ENCODE results near the gene BLNK. TPM values are rescaled to one million over a fixed set of nuclear protein-coding genes. Genes with fewer than 3 reads are reported as not detected.
A peak's percentile ranks its signal among the peaks of the same experiment; 100 is the strongest.

BLNK gene
- total RNA-seq, 1 experiment from 2014 or later, result 7.5 TPM

GRCh38 chr10:96254976-96255375, 16.4 kb downstream of the BLNK start:
- peaks cover 22% of the 10 kb centered on the region for H3K4me1 Mint-ChIP-seq (ENCODE audit: low read depth, unreplicated experiment)
- no TSS peak for BruUV-seq (replicated peaks)

GRCh38 chr10:96252730-96253129, 18.6 kb downstream of the BLNK start:
- H3K36me3 Mint-ChIP-seq (ENCODE audit: insufficient read depth, unreplicated experiment), result peaks cover 4% of the 10 kb centered on the region
- peaks cover 37% of the 10 kb centered on the region for H3K4me1 Mint-ChIP-seq (ENCODE audit: low read depth, unreplicated experiment)
- no peak overlapping the region for H3K27ac Mint-ChIP-seq (ENCODE audit: unreplicated experiment)
- H3K27me3 Mint-ChIP-seq (ENCODE audit: unreplicated experiment), result no peaks in the 10 kb centered on the region
- intact Hi-C loops (cut with micrococcal nuclease; ENCODE audit: unreplicated experiment), result no loop called here
- no peak for DNase-seq
- no peak overlapping the region for H3K4me3 Mint-ChIP-seq (ENCODE audit: low read depth, unreplicated experiment)
- TF ChIP-seq, protein P1, sequence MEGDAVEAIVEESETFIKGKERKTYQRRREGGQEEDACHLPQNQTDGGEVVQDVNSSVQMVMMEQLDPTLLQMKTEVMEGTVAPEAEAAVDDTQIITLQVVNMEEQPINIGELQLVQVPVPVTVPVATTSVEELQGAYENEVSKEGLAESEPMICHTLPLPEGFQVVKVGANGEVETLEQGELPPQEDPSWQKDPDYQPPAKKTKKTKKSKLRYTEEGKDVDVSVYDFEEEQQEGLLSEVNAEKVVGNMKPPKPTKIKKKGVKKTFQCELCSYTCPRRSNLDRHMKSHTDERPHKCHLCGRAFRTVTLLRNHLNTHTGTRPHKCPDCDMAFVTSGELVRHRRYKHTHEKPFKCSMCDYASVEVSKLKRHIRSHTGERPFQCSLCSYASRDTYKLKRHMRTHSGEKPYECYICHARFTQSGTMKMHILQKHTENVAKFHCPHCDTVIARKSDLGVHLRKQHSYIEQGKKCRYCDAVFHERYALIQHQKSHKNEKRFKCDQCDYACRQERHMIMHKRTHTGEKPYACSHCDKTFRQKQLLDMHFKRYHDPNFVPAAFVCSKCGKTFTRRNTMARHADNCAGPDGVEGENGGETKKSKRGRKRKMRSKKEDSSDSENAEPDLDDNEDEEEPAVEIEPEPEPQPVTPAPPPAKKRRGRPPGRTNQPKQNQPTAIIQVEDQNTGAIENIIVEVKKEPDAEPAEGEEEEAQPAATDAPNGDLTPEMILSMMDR (IDR thresholded peaks at IDR 0.05; ENCODE audit: unreplicated experiment), result no peak
- BruUV-seq (replicated peaks), result no TSS peak
- H3K9me3 Mint-ChIP-seq (ENCODE audit: low read depth, unreplicated experiment), result no peaks in the 10 kb centered on the region
- CTCF ChIA-PET, result no interaction called here

More at GRCh38 chr10:96254976-96255375, 16.4 kb downstream of the BLNK start:
- no peak overlapping the region for H3K27ac Mint-ChIP-seq (ENCODE audit: unreplicated experiment)
- no peak for DNase-seq
- intact Hi-C loops (cut with micrococcal nuclease; ENCODE audit: unreplicated experiment), result no loop called here
- H3K36me3 Mint-ChIP-seq (ENCODE audit: insufficient read depth, unreplicated experiment), result no peaks in the 10 kb centered on the region
- CTCF ChIA-PET, result interaction anchor here (0.8 kb wide), 1 partner anchor 25 kb away, joined by 4 read pairs; no protein-coding TSS in a partner anchor
- no peak overlapping the region for H3K4me3 Mint-ChIP-seq (ENCODE audit: low read depth, unreplicated experiment)
- H3K9me3 Mint-ChIP-seq (ENCODE audit: low read depth, unreplicated experiment), result no peaks in the 10 kb centered on the region
- TF ChIP-seq, protein P1 (IDR thresholded peaks at IDR 0.05; ENCODE audit: unreplicated experiment), result no peak
- H3K27me3 Mint-ChIP-seq (ENCODE audit: unreplicated experiment), result no peaks in the 10 kb centered on the region

- no peak overlapping the region for H3K4me3 Mint-ChIP-seq (ENCODE audit: low read depth, unreplicated experiment)
- intact Hi-C loops (cut with micrococcal nuclease; ENCODE audit: unreplicated experiment), result no loop called here
- H3K36me3 Mint-ChIP-seq (ENCODE audit: insufficient read depth, unreplicated experiment), result peaks cover 4% of the 10 kb centered on the region
- H3K27me3 Mint-ChIP-seq (ENCODE audit: unreplicated experiment), result no peaks in the 10 kb centered on the region
- H3K9me3 Mint-ChIP-seq (ENCODE audit: low read depth, unreplicated experiment), result no peaks in the 10 kb centered on the region
- peaks cover 30% of the 10 kb centered on the region for H3K4me1 Mint-ChIP-seq (ENCODE audit: low read depth, unreplicated experiment)
- TF ChIP-seq, protein P1 (IDR thresholded peaks at IDR 0.05; ENCODE audit: unreplicated experiment), result no peak
- H3K27ac Mint-ChIP-seq (ENCODE audit: unreplicated experiment), result no peak overlapping the region
- BruUV-seq (replicated peaks), result no TSS peak
- CTCF ChIA-PET, result interaction anchor here (0.6 kb wide), 1 partner anchor 392 kb away, joined by 3 read pairs; no protein-coding TSS in a partner anchor
- no peak for DNase-seq
Measured at GRCh38 chr10:96250349-96250748, 21.0 kb downstream of the BLNK start.

- H3K36me3 Mint-ChIP-seq (ENCODE audit: insufficient read depth, unreplicated experiment), result peaks cover 4% of the 10 kb centered on the region
- no peak for DNase-seq
- TF ChIP-seq, protein P1 (IDR thresholded peaks at IDR 0.05; ENCODE audit: unreplicated experiment), result no peak
- BruUV-seq (replicated peaks), result no TSS peak
- H3K27me3 Mint-ChIP-seq (ENCODE audit: unreplicated experiment), result no peaks in the 10 kb centered on the region
- intact Hi-C loops (cut with micrococcal nuclease; ENCODE audit: unreplicated experiment), result loop anchor here (5.0 kb wide), 1 partner anchor 38 kb away; no protein-coding TSS in a partner anchor
- CTCF ChIA-PET, result interaction anchor here (1.0 kb wide), 1 partner anchor 8 kb away, joined by 3 read pairs; no protein-coding TSS in a partner anchor
- H3K4me3 Mint-ChIP-seq (ENCODE audit: low read depth, unreplicated experiment), result no peak overlapping the region
- H3K9me3 Mint-ChIP-seq (ENCODE audit: low read depth, unreplicated experiment), result no peaks in the 10 kb centered on the region
- H3K4me1 Mint-ChIP-seq (ENCODE audit: low read depth, unreplicated experiment), result peaks cover 30% of the 10 kb centered on the region
- H3K27ac Mint-ChIP-seq (ENCODE audit: unreplicated experiment), result peak overlapping the region; percentile 69
Measured at GRCh38 chr10:96249264-96249663, 22.1 kb downstream of the BLNK start.

Data from Calu3 (cell line).